Measurements from ENCODE around the gene HDAC10. TPM values are rescaled to one million over a fixed set of nuclear protein-coding genes. Genes with fewer than 3 reads are reported as not detected.

Gene HDAC10
- total RNA-seq, 1 donor from 2014 or later = 81.5 TPM

DNA sequence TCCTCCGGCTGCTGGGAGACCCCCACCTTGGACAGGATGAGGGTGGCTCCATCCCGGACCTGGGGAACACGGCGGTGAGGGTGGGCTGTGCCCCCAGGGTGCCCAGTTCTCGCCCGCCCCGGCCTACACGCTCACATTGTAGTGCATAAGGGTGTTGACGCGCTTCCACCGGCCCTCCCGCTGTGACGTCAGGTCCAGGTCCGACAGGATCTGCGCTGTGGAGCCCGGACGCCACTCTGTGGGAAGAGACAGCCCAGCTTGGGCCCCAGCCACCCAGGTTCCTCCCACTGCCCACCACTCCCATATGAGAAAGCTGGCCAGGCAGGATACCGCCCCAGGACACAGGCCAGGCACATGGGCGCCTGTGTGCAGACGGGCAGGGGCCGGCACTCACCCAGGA is 27.4 kb upstream of the HDAC10 start:
- Mint-ChIP-seq H3K4me1 (ENCODE audit: low read depth) (no peaks in the 10 kb centered on the region), H3K9me3 (ENCODE audit: low read depth) (no peaks in the 10 kb centered on the region), H3K27ac (no peak overlapping the region), H3K27me3 (no peaks in the 10 kb centered on the region), H3K36me3 (ENCODE audit: insufficient read depth) (peaks cover 11% of the 10 kb centered on the region), H3K4me3 (ENCODE audit: low read depth) (no peak overlapping the region)
- TF ChIP-seq, protein P1, sequence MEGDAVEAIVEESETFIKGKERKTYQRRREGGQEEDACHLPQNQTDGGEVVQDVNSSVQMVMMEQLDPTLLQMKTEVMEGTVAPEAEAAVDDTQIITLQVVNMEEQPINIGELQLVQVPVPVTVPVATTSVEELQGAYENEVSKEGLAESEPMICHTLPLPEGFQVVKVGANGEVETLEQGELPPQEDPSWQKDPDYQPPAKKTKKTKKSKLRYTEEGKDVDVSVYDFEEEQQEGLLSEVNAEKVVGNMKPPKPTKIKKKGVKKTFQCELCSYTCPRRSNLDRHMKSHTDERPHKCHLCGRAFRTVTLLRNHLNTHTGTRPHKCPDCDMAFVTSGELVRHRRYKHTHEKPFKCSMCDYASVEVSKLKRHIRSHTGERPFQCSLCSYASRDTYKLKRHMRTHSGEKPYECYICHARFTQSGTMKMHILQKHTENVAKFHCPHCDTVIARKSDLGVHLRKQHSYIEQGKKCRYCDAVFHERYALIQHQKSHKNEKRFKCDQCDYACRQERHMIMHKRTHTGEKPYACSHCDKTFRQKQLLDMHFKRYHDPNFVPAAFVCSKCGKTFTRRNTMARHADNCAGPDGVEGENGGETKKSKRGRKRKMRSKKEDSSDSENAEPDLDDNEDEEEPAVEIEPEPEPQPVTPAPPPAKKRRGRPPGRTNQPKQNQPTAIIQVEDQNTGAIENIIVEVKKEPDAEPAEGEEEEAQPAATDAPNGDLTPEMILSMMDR (IDR thresholded peaks at IDR 0.05; ENCODE audit: unreplicated experiment) = no peak
- no peak for DNase-seq (ENCODE audit: low spot score, unreplicated experiment)

DNA sequence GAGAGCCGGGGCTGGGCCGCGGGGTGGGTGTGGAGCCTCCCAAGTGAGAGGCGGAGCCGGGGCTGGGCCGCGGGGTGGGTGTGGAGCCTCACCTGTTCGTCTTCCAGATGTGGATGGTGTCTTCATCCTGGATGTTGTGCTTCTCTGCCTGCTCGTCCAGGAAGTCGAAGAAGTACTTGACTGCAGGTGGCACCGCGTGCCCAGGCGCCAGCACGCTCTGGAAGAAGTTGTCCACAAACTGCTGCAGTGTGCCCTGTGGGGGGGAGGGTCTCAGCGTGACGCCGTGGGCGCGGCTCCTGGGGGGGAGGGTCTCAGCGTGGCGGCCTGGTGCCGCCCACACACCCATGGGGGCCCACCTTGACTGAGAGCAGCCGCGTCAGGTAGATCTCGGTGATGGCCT is 26.7 kb upstream of the HDAC10 start:
- Mint-ChIP-seq H3K36me3 (ENCODE audit: insufficient read depth) (peaks cover 10% of the 10 kb centered on the region), H3K27ac (no peak overlapping the region), H3K4me1 (ENCODE audit: low read depth) (no peaks in the 10 kb centered on the region), H3K9me3 (ENCODE audit: low read depth) (no peaks in the 10 kb centered on the region), H3K27me3 (peaks cover 2% of the 10 kb centered on the region), H3K4me3 (ENCODE audit: low read depth) (no peak overlapping the region)
- TF ChIP-seq, protein P1 (IDR thresholded peaks at IDR 0.05; ENCODE audit: unreplicated experiment) = no peak
- no peak for DNase-seq (ENCODE audit: low spot score, unreplicated experiment)

DNA sequence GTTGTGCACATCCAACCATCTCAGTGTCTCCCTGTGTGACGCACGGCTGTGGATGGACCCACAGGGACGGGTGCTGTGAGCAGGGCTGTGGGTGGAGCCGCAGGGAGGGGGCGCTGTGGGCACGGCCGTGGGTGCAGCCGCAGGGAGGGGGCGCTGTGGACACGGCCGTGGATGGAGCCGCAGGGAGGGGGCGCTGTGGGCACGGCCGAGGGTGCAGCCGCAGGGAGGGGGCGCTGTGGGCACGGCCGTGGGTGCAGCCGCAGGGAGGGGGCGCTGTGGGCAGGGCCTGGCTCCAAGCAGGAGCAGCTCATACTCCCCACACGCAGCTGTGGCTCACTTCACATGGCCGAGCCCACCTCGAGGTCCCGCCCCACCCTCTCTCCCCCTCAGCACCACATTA is 25.1 kb upstream of the HDAC10 start:
- no peaks in the 10 kb centered on the region for H3K9me3 Mint-ChIP-seq (ENCODE audit: low read depth)
- no peaks in the 10 kb centered on the region for H3K4me1 Mint-ChIP-seq (ENCODE audit: low read depth)
- no peak overlapping the region for H3K27ac Mint-ChIP-seq
- H3K4me3 Mint-ChIP-seq (ENCODE audit: low read depth) = no peak overlapping the region
- TF ChIP-seq, protein P1 (IDR thresholded peaks at IDR 0.05; ENCODE audit: unreplicated experiment) = peak; percentile 39
- DNase-seq (ENCODE audit: low spot score, unreplicated experiment) = no peak
- peaks cover 10% of the 10 kb centered on the region for H3K36me3 Mint-ChIP-seq (ENCODE audit: insufficient read depth)
- peaks cover 6% of the 10 kb centered on the region for H3K27me3 Mint-ChIP-seq

DNA sequence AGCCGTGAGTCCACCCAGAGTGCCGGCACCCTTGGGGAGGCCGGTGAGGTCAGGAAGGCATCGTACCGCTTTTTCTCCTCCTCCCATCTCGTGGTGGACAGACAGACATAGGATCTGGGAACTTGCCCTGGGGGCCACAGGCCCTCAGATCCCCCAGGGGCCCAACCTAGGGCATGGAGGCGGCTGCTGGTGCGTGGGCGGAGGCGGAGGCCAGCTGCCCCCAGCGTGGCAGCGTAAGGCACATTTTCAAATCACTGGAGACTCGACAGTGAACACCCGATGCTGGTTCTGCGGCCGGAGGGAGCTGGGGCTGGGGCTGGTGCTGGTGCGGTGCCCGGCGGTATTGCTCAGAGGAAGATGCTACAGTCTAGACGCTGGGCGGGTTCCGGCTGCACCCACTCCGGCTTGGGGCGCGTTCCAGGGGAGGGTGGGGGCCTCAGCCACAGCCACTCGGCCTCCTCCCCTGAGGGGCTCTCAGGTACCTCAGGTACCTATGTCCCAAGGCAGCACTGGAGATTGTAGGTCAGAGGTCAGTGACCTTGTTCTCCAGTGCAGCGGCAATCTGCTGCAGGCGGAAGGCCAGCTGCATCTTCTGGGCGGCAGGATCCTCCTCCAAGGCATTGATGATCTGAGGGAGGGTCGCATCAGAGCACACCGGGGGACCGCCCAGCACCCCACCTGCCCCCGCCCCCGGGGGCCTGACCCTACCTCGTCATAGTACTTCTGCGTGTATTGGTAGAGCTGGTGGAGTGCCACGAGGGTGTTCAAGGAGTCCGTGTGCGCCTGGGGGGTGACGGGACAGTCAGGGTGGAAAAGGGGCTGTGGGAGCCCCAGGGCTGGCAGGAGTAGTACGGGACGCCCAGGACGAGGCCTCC is 24.4 kb upstream of the HDAC10 start:
- Mint-ChIP-seq H3K9me3 (ENCODE audit: low read depth) (no peaks in the 10 kb centered on the region), H3K27ac (no peak overlapping the region), H3K27me3 (peaks cover 9% of the 10 kb centered on the region), H3K4me3 (ENCODE audit: low read depth) (no peak overlapping the region), H3K36me3 (ENCODE audit: insufficient read depth) (peaks cover 8% of the 10 kb centered on the region), H3K4me1 (ENCODE audit: low read depth) (no peaks in the 10 kb centered on the region)
- TF ChIP-seq, protein P1 (IDR thresholded peaks at IDR 0.05; ENCODE audit: unreplicated experiment) = no peak
- DNase-seq (ENCODE audit: low spot score, unreplicated experiment) = no peak

DNA sequence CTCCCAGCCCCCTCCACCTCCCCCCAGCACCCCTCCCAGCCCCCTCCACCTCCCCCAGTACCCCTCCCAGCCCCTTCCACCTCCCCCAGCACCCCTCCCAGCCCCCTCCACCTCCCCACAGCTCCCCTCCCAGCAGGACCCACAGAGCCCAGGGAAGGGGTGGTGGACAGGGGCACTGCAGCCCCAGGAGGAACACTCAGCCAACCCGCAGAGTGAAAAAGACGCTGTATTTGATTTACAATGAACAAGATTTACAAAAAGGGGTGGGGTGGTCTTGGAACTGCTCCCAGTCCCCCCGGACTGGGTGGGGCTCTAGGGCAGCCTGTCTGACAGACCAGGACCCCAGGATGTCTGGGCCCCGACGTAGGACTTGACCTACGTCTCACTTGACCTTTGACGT is 23.7 kb upstream of the HDAC10 start:
- no peak overlapping the region for H3K27ac Mint-ChIP-seq
- no peak for DNase-seq (ENCODE audit: low spot score, unreplicated experiment)
- no peaks in the 10 kb centered on the region for H3K9me3 Mint-ChIP-seq (ENCODE audit: low read depth)
- H3K36me3 Mint-ChIP-seq (ENCODE audit: insufficient read depth) = peaks cover 8% of the 10 kb centered on the region
- TF ChIP-seq, protein P1 (IDR thresholded peaks at IDR 0.05; ENCODE audit: unreplicated experiment) = no peak
- no peaks in the 10 kb centered on the region for H3K4me1 Mint-ChIP-seq (ENCODE audit: low read depth)
- peaks cover 9% of the 10 kb centered on the region for H3K27me3 Mint-ChIP-seq
- H3K4me3 Mint-ChIP-seq (ENCODE audit: low read depth) = no peak overlapping the region
